Hepatocyte (in vitro differentiated cells): ENCODE results near the gene LRRC36.

Source experiments
- EZH2 ChIP-seq: fragments of 200-600 bp; sonication (generic); IDR thresholded peaks from 2 replicates; pipeline ENCODE4 v1.6.1; 2016; ENCODE audit warnings: antibody characterized with exemption, mild to moderate bottlenecking, borderline replicate concordance
- TF ChIP-seq, protein P1 (sequence below): fragments of 200-600 bp; sonication (generic); IDR thresholded peaks from 2 replicates; pipeline ENCODE4 v1.5.1; 2016; ENCODE audit warnings: antibody characterized with exemption, mild to moderate bottlenecking; ENCODE audit not compliant: poor library complexity

GRCh38 chr16:67349172-67349571, 22.6 kb downstream of the LRRC36 start:
- TF ChIP-seq, protein P1, sequence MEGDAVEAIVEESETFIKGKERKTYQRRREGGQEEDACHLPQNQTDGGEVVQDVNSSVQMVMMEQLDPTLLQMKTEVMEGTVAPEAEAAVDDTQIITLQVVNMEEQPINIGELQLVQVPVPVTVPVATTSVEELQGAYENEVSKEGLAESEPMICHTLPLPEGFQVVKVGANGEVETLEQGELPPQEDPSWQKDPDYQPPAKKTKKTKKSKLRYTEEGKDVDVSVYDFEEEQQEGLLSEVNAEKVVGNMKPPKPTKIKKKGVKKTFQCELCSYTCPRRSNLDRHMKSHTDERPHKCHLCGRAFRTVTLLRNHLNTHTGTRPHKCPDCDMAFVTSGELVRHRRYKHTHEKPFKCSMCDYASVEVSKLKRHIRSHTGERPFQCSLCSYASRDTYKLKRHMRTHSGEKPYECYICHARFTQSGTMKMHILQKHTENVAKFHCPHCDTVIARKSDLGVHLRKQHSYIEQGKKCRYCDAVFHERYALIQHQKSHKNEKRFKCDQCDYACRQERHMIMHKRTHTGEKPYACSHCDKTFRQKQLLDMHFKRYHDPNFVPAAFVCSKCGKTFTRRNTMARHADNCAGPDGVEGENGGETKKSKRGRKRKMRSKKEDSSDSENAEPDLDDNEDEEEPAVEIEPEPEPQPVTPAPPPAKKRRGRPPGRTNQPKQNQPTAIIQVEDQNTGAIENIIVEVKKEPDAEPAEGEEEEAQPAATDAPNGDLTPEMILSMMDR = peak; percentile 11
- no peak for TF ChIP-seq EZH2
